Thyroid gland (tissue), 4 donors: ENCODE measurements around the gene SMG9.

ENCODE experiments used
- CTCF ChIP-seq, 6 experiments: fragments of 200-600 bp in 3 of 6; fragments of 450-650 bp in 3 of 6; sonication (generic) in 3 of 6; IDR thresholded peaks; one replicate each; pipeline ENCODE4 v1.5.1; 2016 to 2019; ENCODE audit warnings: antibody characterized with exemption in 6 of 6, mild to moderate bottlenecking in 2 of 6, inconsistent platforms in 1 of 6, moderate library complexity in 1 of 6
- POLR2A ChIP-seq, 2 donors: fragments of 450-650 bp; IDR thresholded peaks; one replicate each; pipeline ENCODE4 v1.6.1; 2017; ENCODE audit warnings: antibody characterized with exemption in 2 of 2, mild to moderate bottlenecking in 2 of 2, moderate library complexity in 1 of 2

GRCh38 chr19:43798026-43798545 lies 43.3 kb upstream of the SMG9 start:
- TF ChIP-seq CTCF (IDR thresholded peaks at IDR 0.05) (no peak), POLR2A (IDR thresholded peaks at IDR 0.05) (no peak)
